ENCODE results near the gene HRNR.
"Not testable (repeated sequence)": the region's sequence is repeated elsewhere in the genome, so short reads cannot be mapped to it uniquely, and the experiment has no call there.

Gene HRNR

DNA sequence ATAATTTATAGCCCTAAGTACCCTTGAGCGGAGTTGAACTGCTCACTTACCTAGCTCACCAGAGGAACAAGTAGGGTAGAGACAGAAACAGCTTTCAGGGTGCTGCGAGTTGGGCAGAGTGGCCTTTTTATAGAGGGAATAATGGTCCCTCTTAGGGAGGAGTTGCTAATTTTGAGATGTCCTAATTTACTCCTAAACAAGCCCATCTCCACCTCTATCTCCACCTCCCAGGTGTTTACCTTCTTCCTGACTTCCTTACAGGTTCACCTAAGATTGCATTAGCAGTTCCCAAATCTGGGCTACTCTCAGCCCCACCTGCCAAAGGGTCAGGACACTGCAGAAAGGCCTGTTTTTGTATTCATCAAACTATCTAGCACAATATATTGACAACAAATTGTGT is at the start of gene HRNR:
TSS of gene HRNR (minus strand) at position 101 of the 400 bp plus-strand sequence. CDS start 940 bp downstream, outside the sequence.
- DNase-seq: no peak

DNA sequence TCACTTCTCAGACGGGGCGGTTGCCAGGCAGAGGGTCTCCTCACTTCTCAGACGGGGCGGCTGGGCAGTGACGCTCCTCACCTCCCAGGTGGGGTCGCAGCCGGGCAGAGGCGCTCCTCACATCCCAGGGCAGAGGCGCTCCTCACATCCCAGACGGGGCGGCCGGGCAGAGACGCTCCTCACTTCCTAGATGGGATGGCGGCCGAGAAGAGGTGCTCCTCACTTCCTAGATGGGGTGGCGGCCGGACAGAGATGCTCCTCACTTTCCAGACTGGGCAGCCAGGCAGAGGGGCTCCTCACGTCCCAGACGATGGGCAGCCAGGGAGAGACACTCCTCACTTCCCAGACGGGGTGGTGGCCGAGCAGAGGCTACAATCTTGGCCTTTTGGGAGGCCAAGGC is 32.4 kb upstream of the HRNR start:
- DNase-seq: not testable (repeated sequence)

DNA sequence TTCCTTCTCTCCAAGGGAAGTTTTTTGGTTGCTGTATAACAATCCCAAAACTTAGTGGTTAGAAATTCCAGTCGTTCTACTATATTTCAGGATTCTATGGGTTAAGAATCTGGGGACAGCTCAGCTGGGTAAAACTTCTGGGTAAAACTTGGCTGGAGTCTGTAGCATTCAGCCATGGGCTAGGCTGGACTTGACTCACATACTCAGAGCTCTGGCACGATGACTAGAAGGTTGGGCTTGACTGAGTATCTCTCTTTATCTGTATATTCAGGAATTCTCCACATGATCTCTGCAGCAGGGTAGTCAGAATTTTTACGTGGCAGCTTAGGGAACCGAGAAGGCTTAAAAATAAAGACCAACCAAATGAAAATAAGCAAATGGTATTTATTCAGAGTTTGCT is 28.2 kb upstream of the HRNR start:
- no peak for DNase-seq

DNA sequence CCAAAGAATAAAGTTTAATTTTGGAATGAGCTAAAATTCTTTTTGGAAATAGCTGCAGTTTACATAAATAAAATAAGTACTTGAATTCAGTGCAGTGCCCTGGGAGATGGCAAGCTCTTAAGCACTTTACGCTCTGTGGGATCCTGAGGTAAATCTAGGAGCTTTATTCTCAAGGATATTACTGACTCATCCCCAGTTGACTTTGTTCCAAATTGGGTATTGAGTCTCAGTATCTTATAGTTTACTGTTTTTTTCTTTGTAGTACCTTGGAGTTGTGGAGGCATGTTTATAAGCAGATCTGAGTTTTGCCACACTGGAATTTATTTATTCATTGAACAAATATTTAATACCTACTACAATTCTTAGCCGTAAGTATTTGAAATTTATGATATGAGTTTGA is 27.4 kb upstream of the HRNR start:
- DNase-seq: no peak

DNA sequence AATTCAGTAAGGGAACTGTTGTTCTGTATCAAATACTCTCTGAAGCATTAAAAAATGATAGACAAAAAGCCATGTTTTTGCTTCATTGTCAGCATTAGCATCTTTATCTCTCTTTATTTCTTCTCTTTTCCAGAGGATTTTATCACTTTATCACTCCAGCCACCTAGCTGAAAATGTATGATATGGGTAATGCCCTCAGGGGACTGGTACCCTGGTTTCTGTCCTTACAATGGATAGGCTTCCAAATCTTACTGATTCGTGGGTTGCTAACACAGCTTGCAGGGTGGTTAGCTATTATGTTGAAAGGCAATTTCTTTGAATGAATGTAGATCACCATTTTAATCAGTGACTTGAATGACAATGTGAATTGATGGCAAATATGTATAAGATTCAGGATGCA is 23.3 kb upstream of the HRNR start:
- no peak for DNase-seq

DNA sequence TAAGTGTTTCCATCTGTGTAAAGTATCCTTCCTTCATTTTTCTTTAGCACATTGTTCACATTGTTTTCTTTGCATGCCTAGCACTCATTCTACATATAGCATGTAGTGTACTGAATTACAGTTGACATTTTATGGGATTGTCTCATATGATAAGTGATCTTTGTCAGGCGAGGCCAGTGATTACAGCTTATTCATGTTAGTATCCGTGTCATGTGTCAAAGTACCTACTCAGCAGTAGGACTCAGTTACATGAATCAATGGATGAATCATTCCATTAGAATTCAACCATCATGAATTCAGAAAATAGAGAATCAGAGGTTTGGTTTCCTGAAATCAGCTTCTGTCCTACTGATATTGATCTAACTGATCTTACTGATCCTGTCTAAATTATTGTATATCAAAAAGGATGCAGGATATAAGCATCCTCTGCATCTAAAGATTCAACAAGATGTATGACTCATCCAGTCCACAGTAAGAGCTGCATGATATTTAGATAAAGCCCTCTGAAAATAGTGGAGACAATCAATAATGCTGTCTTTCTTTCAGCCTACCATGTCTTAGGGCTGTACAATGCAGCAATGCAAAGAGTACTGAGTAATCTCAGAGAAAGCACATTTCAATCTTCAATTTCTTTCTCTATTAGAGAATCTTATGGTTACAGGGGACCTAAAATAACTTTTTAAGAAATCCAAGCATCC is 20.7 kb upstream of the HRNR start:
- no peak for DNase-seq

DNA sequence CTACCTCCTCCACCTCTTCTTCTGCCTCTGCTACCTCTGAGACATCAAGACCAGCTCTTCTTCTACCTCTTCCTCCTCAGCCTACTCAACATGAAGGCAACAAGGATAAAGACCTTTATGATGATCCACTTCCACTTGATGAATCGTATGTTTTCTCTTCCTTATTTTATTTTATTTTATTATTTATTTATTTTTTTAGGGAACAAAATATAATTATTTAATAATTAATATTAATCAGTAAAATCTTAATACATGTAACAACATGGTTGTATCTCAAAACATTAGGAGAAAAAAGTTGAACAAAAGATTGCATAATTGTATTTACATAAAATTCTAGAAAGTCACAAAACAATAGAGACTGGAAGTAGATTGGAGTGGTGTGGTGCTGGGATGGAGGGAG is 13.1 kb upstream of the HRNR start:
- DNase-seq: no peak

DNA sequence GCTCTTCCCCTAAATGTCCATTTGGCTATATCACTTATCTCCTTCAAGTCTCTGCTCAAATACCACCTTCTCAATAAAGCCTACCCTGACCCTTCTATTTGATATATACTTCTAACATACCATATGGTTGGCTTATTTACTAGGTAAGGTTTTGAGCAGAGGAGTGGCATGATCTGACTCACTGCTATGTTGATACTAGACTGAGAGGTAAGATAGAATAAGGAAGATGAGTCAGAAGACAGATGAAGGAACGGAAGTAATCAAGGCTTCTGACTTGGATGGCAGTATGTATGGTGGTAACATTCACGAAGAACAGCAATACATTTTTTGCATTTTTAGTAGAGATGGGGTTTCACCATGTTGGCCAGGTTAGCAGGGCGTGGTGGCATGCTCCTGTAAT is 4.8 kb upstream of the HRNR start:
- no peak for DNase-seq

DNA sequence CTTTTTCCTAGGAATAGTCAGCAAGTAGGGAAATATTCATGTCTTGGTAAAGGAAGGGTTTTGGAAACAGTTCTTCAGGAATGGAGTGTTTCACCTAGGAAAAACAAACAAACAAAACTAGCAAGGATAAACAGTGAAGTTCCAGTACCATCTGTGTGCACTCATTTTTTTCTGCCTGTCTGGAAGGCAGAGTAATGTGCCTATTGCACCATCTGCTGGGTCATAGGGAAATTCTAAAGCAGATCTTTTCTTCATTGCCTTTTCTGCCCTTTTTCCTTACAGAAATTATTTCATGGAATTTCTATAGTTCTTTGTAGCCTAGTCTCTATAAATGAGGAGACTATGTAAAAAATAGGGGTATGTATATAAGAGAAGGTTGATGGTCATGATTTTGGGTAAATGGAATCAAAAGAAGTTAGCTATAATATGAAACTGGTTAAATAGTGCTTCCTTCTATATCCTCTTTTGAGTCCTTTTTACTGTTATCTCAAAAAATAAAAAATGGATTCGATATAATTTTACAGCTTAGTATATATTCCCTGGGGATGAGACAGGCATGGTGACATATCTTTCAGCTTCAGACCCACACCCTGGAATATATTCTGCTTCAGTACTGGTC is 3.4 kb upstream of the HRNR start:
- DNase-seq: no peak

DNA sequence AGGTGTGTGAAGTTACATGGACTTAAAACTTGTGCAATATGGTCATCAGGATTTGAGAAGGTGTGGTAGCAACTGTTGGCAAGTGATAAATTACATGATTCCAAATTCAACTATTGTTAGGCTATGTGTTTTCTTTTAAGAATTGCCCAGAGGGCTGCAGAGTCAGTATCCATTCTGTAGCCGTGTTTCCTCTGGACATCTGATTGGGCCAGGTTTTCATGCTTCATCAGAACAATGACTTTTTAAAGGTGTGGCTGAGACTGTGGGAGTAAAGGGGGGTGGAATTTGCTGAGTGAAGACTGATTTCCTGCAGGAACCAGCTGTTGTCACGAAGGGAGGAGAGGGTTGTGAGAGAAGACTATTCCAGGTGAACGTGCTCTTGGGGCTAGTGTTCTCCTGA is 1.7 kb upstream of the HRNR start:
- DNase-seq: no peak

DNA sequence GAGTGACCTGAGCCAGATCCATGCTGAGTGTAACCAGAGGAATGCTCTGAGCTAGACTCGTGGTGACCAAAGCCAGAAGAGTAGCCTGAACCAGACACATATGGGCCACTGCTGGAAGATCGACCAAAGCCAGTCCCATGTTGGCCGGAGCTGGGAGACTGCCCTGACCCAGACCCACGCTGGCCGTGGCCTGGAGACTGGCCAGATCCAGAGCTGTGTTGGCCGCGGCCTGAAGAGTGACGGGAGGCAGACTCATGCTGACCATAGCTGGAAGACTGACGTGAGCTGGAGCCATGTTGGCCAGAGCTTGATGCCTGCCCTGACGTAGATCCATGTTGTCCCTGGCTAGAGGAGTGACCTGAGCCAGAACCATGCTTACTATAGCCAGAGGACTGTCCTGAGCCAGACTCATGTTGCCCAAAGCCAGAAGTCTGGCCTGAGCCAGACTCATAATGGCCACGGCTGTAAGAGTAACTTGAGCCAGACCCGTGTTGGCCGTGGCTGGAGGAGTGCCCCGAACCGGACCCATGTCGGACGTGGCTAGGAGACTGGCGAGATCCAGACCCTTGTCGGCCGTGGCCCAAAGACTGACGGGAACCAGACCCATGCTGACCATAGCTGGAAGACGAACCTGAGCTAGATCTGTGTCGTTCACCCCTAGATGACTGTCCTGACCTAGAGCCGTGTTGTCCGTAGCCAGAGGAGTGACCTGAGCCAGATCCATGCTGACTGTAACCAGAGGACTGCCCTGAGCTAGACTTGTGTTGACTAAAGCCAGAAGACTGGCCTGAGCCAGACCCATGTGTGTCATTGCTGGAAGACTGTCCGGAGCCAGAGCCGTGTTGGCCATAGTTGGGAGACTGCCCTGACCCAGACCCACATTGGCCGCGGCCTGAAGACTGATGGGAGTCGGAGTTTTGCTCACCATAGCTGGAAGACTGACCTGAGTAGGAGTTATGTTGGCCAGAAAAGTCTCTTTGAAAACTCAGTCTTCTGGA is 3.5 kb downstream of the HRNR start:
- no peak for DNase-seq

DNA sequence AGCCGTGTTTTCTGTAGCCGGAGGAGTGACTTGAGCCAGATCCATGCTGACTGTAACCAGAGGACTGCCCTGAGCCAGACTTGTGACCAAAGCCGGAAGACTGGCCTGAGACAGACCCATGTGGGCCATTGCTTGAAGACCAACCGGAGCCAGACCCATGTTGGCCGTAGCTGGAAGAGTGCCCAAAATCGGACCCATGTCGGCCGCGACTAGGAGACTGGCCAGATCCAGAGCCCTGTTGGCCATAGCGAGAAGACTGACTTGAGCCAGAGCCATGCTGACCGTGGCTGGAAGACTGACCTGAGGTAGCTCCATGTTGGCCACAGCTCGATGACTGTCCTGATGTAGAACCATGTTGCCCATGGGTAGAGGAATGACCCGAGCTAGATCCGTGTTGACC is 4.6 kb downstream of the HRNR start:
- DNase-seq: not testable (repeated sequence)

DNA sequence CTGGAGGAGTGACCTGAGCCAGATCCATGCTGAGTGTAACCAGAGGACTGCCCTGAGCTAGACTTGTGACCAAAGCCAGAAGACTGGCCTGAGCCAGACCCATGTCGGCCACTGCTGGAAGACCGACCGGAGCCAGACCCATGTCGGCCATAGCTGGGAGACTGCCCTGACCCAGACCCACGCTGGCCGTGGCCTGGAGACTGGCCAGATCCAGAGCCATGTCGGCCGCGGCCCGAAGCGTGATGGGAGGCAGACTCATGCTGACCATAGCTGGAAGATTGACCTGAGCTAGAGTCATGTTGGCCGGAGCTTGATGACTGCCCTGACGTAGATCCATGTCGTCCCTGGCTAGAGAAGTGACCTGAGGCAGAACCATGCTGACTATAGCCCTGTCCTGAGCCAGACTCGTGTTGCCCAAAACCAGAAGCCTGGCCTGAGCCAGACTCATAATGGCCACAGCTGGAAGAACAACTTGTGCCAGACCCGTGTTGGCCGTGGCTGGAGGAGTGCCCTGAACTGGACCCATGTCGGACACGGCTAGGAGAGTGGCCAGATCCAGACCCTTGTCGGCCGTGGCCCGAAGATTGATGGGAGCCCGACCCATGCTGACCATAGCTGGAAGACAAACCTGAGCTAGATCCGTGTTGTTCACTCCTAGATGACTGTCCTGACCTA is 5.1 kb downstream of the HRNR start:
- no peak for DNase-seq

DNA sequence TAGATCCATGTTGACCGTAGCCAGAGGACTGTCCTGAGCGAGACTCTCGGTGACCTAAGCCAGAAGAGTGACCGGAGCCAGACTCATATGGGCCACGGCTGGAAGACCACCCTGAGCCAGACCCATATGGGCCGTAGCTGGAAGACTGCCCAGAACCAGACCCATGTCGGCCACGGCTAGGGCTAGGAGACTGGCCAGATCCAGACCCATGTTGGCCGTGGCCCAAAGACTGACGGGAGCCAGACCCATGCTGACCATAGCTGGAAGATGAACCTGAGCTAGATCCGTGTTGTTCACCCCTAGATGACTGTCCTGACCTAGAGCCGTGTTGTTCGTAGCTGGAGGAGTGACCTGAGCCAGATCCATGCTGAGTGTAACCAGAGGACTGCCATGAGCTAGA is 8.4 kb downstream of the HRNR start:
- DNase-seq: not testable (repeated sequence)

DNA sequence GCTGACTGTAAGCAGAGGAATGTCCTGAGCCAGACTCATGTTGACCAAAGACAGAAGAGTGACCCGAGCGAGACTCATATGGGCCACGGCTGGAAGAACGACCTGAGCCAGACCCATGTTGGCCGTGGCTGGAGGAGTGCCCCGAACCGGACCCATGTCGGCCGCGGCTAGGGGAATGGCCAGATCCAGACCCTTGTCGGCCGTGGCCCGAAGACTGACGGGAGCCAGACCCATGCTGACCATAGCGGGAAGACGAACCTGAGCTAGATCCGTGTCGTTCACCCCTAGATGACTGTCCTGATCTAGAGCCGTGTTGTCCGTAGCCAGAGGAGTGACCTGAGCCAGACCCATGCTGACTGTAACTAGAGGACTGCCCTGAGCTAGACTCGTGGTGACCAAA is 9.1 kb downstream of the HRNR start:
- DNase-seq: not testable (repeated sequence)

DNA sequence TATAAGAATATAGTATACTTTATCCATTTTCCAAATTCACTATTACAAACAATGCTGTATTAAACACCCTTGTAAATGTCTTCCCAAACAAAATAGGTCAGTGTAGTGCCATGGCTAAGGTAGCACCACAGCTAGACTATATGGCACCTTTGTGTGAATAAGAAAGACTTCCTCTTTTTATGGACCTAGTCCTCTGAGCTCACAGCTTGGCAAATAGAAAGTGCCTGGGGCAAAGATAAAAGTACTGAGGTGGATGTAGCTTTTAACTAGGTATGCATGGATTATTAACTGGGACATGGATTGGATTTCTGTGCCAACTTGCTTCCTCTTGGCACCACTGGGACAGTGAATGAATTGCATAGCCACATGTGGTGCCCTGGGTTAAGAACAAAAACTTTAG is 25.0 kb downstream of the HRNR start:
- no peak for DNase-seq

DNA sequence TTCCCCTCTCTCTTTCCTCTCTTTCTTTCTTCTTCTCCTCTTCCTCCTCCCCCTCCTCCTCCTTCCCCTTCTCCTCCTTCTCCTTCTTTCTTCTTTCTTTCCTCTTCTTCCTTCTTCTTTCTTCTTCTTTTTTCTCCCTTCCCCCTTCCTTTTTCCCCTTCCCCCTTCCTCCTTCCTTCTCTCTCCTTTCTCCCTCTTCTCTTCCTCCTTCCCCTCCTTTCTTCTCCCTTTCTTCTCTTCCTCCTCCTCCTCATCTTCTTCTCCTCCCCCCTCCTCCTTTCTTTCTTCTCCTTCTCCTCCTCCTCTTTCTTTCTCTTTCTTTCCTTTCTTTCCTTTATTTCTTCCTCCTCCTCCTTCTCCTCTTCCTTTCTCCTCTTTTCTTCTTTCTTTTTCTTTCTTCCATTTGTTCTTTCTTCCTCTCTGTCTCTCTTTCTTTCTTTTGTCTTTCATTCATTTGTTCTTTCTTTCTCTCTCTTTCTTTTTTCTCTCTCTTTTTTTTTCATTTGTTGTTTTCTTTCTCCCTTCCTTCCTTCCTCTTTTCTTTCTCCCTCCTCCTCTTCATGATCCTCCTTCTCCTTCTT is 26.5 kb downstream of the HRNR start:
- DNase-seq: no peak

DNA sequence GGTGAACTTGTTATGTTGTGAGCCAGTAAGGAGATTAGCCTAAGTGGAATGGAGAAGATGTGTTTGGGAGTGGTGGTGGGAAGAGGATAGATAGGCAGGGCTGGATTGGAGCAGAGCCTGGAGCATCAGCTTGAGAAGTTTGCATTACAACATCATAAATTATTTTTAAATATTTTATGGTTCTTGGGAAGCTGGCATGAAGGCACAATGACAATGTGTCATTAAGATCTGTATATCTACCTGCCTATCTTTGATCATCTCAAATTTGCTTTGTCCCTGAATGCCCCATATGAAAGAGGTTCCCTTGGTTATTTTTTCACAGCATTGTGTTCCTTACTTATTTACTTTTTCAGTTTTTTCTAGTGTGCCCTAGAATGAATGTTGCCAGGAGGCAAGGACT is 32.3 kb downstream of the HRNR start:
- no peak for DNase-seq

DNA sequence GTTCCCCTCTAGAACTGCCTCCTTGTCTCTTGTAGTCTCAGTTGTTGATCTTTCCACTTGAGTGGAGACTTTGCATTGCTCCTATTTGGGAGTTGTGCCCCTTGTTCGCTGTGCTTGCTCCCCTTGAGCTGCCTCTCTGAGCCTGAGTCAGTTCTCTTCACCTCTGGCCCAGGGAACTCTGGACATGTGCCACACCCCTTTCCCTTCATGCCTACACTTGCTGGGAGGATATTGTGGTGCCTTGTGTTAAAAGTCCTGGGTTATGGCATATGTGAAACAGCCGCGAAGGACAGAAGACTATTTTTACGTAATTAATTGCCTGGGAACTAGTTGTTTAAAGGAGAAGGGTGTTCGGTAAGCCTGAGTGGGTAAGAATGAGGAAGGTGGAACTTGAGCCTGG is 32.7 kb downstream of the HRNR start:
- no peak for DNase-seq

DNA sequence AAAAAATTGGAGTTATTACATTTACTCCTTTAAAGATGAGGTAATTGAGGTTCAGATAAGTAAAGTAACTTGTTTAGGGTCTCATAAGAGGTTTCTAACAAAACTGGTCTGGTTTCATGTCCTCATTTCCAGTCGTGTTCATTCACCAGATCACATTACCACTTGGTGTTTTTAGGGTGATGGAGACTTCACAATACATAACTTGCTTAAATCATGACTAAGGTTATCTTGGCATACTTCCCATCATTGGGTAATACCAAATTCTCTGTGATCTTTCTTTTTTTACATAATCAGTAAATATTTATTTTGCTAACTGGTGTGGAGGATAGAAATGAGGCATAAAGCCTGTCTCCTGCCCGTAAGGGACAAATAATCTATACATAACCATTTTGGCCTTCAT is 33.4 kb downstream of the HRNR start:
- DNase-seq: no peak

DNA sequence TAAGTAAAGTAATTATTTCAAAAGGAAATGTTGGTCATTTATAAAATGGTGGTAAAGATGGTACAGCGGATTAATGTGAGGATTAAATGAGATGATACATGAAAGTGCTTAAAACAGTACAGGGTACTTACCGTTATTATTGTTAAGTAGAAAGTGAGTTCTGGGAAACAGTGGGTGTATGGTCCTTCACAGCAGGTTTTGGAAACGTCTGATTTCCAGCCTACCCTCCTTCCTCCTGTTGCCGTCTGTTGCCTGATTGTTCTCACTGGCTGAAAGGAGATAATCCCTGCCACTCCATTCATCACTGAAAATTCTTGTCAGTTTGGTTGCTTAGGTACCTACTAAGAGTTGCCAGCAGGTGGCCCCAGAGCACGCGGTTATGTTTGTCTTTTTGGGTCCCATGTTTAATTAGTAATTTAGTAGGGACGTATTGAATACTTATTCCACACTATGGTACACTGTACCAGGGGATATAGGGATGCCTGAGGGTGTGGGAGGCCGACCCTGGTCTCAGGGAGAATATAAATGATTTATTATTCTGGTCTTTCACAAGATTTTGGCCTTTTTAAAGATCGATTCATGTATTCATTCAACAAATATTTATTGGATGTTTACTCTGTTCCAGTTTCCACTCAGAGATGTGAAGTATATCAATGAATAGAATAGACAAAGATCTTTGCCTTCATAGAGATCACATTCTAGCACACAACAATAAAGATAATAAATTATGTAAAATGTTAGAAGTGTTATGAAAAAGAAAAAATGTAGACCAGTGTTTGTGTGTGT is 34.1 kb downstream of the HRNR start:
- no peak for DNase-seq

Data from cerebellar nuclear complex (tissue), 1 donor.